ENCODE results near the gene FCRLB. TPM values are rescaled to one million over a fixed set of nuclear protein-coding genes. Genes with fewer than 3 reads are reported as not detected.

FCRLB gene
- total RNA-seq, 4 donors from 2014 or later, result 0.64 TPM; not detected in 3

DNA sequence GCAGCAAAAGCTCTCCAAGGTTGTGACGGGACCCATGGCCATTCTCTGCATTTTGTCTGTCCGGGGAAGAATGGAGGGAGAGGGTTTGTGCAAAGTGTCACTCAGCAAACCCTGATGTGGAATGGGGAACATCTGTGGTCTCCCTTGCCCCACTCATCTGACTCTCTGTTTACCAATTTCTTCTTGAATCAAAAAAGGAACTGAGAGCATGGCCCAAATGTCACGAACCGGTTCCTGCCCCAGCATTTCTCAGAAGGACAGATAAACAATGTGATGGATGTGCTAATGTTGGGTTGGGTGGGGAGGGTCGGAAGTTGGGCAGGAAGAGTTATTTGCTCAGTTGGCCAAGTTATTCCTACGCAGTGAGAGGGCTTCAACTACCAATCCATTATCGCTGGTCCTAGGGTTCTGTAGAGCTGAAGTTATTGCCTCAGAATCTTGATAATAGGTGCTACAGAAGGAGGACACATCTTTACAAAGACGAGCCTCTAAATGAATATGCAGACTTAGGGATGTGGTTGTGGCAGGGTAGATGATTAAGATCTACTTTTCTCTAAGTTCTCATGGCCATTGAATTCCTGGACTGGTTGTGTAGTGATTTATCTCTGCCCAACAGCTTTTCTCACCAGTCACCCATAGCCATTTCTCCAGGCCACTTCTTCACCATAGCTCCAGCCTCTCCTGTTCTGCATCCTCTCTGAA is 18.7 kb downstream of the FCRLB start:
- 64 to 79% methylated on average over 4 to 8 of the region's 8 CpGs for WGBS, 2 donors (ENCODE audit: low coverage in 1 of 2)
- Histone ChIP-seq H3K27ac (peak overlapping the region; percentile 36 to 64 (median 56)), H3K36me3 (no peaks in the 10 kb centered on the region), H3K27me3 (peaks cover 29% of the 10 kb centered on the region), H3K4me3 (no peak overlapping the region), H3K9me3 (no peaks in the 10 kb centered on the region), H3K4me1 (peaks cover 0 to 9% (median 0%) of the 10 kb centered on the region in 4 donors)
- TF ChIP-seq, protein P1, sequence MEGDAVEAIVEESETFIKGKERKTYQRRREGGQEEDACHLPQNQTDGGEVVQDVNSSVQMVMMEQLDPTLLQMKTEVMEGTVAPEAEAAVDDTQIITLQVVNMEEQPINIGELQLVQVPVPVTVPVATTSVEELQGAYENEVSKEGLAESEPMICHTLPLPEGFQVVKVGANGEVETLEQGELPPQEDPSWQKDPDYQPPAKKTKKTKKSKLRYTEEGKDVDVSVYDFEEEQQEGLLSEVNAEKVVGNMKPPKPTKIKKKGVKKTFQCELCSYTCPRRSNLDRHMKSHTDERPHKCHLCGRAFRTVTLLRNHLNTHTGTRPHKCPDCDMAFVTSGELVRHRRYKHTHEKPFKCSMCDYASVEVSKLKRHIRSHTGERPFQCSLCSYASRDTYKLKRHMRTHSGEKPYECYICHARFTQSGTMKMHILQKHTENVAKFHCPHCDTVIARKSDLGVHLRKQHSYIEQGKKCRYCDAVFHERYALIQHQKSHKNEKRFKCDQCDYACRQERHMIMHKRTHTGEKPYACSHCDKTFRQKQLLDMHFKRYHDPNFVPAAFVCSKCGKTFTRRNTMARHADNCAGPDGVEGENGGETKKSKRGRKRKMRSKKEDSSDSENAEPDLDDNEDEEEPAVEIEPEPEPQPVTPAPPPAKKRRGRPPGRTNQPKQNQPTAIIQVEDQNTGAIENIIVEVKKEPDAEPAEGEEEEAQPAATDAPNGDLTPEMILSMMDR (IDR thresholded peaks at IDR 0.05), result no peak
- intact Hi-C loops (cut with DNase I; ENCODE audit: low total_unique reads), result loop anchor here (10.0 kb wide), 1 partner anchor 255 kb away; no protein-coding TSS in a partner anchor
- peak; percentile 30 for DNase-seq
- in situ Hi-C loops (cut with MboI; ENCODE audit: low pct_ligation_motif_present in 1 of 4, low pct_unique_long_range_greater_than_20kb in 1 of 4, low sequenced_read_pairs in 3 of 4), result loop anchor here (10.0 to 25.0 kb wide), 5 partner anchors 103 to 678 kb away; partner anchors contain the start of genes FCGR3B (in 3 of the 4) and ARHGAP30 (in 1 of the 4)

DNA sequence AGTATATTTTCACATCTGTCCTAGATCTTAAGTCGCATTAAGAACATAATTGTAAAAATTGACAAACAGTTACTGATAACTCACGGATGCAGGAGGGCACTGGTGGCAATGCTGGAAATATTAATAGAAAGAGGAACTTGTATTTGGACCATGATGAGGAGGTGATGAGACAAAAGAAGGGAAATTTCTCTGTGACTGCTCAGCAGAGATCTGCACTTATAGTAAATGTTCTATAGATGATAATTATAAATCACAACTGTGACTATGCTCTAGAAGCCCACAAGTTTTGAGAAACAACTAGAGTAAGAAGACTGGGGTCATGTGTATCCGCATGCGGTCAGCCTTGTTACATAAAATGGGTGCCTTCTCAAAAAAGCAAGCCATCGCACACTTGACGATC is 19.6 kb downstream of the FCRLB start:
- Histone ChIP-seq H3K9me3 (no peaks in the 10 kb centered on the region), H3K36me3 (no peaks in the 10 kb centered on the region), H3K27me3 (peaks cover 27% of the 10 kb centered on the region), H3K4me3 (no peak overlapping the region), H3K27ac (peak overlapping the region in 3 of 4 donors; percentile 23 to 64 (median 60)), H3K4me1 (peaks cover 0 to 9% (median 0%) of the 10 kb centered on the region in 4 donors)
- no peak for DNase-seq
- intact Hi-C loops (cut with DNase I; ENCODE audit: low total_unique reads), result no loop called here
- 72 to 83% methylated on average over 6 of the region's 6 CpGs for WGBS, 2 donors (ENCODE audit: low coverage in 1 of 2)
- TF ChIP-seq POLR2AphosphoS5 (IDR thresholded peaks at IDR 0.05) (no peak), EP300 (IDR thresholded peaks at IDR 0.05; ENCODE audit: low read depth) (no peak)
- in situ Hi-C loops (cut with MboI; ENCODE audit: low pct_ligation_motif_present in 1 of 4, low pct_unique_long_range_greater_than_20kb in 1 of 4, low sequenced_read_pairs in 3 of 4), result loop anchor here (10.0 to 25.0 kb wide), 5 partner anchors 104 to 679 kb away; partner anchors contain the start of genes FCGR3B (in 3 of the 4) and ARHGAP30 (in 1 of the 4)

- TF ChIP-seq EP300 (IDR thresholded peaks at IDR 0.05; ENCODE audit: low read depth) (no peak), POLR2AphosphoS5 (IDR thresholded peaks at IDR 0.05) (no peak), POLR2A (IDR thresholded peaks at IDR 0.05) (no peak)
- TF ChIP-seq, protein P1 (IDR thresholded peaks at IDR 0.05), result no peak
- H3K4me1 ChIP-seq, result peaks cover 0 to 9% (median 0%) of the 10 kb centered on the region in 4 donors
- peaks cover 20% of the 10 kb centered on the region for H3K27me3 ChIP-seq
- 85 to 100% methylated on average over 1 to 9 of the region's 9 CpGs for WGBS, 2 donors (ENCODE audit: low coverage in 1 of 2)
- in situ Hi-C loops (cut with MboI; ENCODE audit: low pct_ligation_motif_present in 1 of 4, low pct_unique_long_range_greater_than_20kb in 1 of 4, low sequenced_read_pairs in 3 of 4) (loop anchor here (10.0 to 25.0 kb wide), 5 partner anchors 106 to 681 kb away; partner anchors contain the start of genes FCGR3B (in 3 of the 4) and ARHGAP30 (in 1 of the 4)), intact Hi-C loops (cut with DNase I; ENCODE audit: low total_unique reads) (no loop called here)
- no peaks in the 10 kb centered on the region for H3K36me3 ChIP-seq
- DNase-seq, result no peak
- H3K27ac ChIP-seq, result no peak overlapping the region
- H3K4me3 ChIP-seq, result no peak overlapping the region
- H3K9me3 ChIP-seq, result no peaks in the 10 kb centered on the region
Observed at GRCh38 chr1:161743231-161743630, 21.9 kb downstream of the FCRLB start.

DNA sequence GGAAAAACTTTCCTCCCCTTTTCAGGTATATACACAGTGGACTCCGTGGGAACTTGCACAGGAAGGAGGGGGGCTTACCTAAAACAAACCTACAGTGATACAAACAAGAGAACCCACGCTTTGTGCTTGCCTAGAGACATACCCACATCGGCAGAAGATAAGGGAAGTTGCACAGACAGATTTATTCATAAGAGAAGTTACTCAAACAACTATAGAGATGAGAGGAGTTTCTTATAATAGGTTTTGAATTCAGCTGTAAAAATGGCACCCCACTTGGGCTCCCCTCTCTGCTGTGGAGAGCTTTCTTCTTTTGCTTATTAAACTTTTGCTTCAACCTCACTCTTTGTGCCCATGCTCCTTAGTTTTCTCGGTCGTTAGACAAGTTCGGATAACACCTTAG is 26.5 kb downstream of the FCRLB start:
- Histone ChIP-seq H3K9me3 (no peaks in the 10 kb centered on the region), H3K36me3 (peaks cover 0 to 14% (median 6%) of the 10 kb centered on the region in 4 donors), H3K27ac (no peak overlapping the region), H3K27me3 (peaks cover 19% of the 10 kb centered on the region), H3K4me3 (no peak overlapping the region), H3K4me1 (peaks cover 4 to 20% (median 11%) of the 10 kb centered on the region in 4 donors)
- intact Hi-C loops (cut with DNase I; ENCODE audit: low total_unique reads), result no loop called here
- DNase-seq, result no peak
- in situ Hi-C loops (cut with MboI; ENCODE audit: low pct_ligation_motif_present in 1 of 4, low pct_unique_long_range_greater_than_20kb in 1 of 4, low sequenced_read_pairs in 3 of 4), result loop anchor here (10.0 to 25.0 kb wide), 5 partner anchors 110 to 686 kb away; partner anchors contain the start of genes FCGR3B (in 3 of the 4) and ARHGAP30 (in 1 of the 4)
- 47 to 61% methylated on average over 6 of the region's 6 CpGs for WGBS, 2 donors (ENCODE audit: low coverage in 1 of 2)
- TF ChIP-seq EP300 (IDR thresholded peaks at IDR 0.05; ENCODE audit: low read depth), result no peak
- TF ChIP-seq POLR2A (IDR thresholded peaks at IDR 0.05), result no peak

Measured in transverse colon (tissue), 4 donors.